ENCODE data around the gene CAMTA1. TPM values are rescaled to one million over a fixed set of nuclear protein-coding genes. Genes with fewer than 3 reads are reported as not detected.
"Not testable (repeated sequence)": the region's sequence is repeated elsewhere in the genome, so short reads cannot be mapped to it uniquely, and the experiment has no call there.

Gene CAMTA1
- polyA plus RNA-seq, 1 donor from 2014 or later = 162 TPM

- Histone ChIP-seq H2AFZ (ENCODE audit: low read depth, low read length) (no peak overlapping the region), H3K27me3 (ENCODE audit: insufficient read depth, low read depth, low read length) (no peaks in the 10 kb centered on the region), H3K36me3 (ENCODE audit: insufficient read depth, low read length) (no peaks in the 10 kb centered on the region), H3K9ac (ENCODE audit: low read length) (peak overlapping the region; percentile 86), H3K4me2 (ENCODE audit: low read length) (peak overlapping the region; percentile 92), H4K20me1 (ENCODE audit: insufficient read depth) (peaks cover 9% of the 10 kb centered on the region), H3K27ac (ENCODE audit: low read length) (peak overlapping the region; percentile 93), H3F3A (ENCODE audit: insufficient read depth, low read length, poor library complexity, severe bottlenecking) (peaks cover 13% of the 10 kb centered on the region), H3K79me2 (replicated peaks; ENCODE audit: insufficient read depth, low read length) (peaks cover 52% of the 10 kb centered on the region), H3K4me3 (ENCODE audit: low read length) (peak overlapping the region; percentile 94), H3K9me2 (ENCODE audit: insufficient read depth, low read length) (no peaks in the 10 kb centered on the region), H3K9me3 (ENCODE audit: low read length) (no peaks in the 10 kb centered on the region)
- TF ChIP-seq SMC3 (conservative IDR thresholded peaks at IDR 0.05; ENCODE audit: poor library complexity) (no peak), EZH2 (IDR thresholded peaks at IDR 0.05; ENCODE audit: borderline replicate concordance, insufficient read depth, low read length, poor library complexity, severe bottlenecking) (no peak), EP300 (conservative IDR thresholded peaks at IDR 0.05; ENCODE audit: poor library complexity, severe bottlenecking) (no peak), RAD21 (conservative IDR thresholded peaks at IDR 0.05) (no peak), TAF1 (IDR thresholded peaks at IDR 0.05; ENCODE audit: low read depth) (no peak), POLR2AphosphoS5 (IDR thresholded peaks at IDR 0.05) (no peak), MXI1 (conservative IDR thresholded peaks at IDR 0.05; ENCODE audit: poor library complexity, severe bottlenecking) (no peak), CTCF (IDR thresholded peaks at IDR 0.05; ENCODE audit: poor library complexity, severe bottlenecking) (no peak)
Measured at GRCh38 chr1:7705908-7706216, 920.6 kb downstream of the CAMTA1 start.

- H3F3A ChIP-seq (ENCODE audit: insufficient read depth, low read length, poor library complexity, severe bottlenecking) = peaks cover 13% of the 10 kb centered on the region
- no peak overlapping the region for H3K9ac ChIP-seq (ENCODE audit: low read length)
- H3K4me3 ChIP-seq (ENCODE audit: low read length) = peak overlapping the region; percentile 94
- H3K4me2 ChIP-seq (ENCODE audit: low read length) = no peak overlapping the region
- H3K27me3 ChIP-seq (ENCODE audit: insufficient read depth, low read depth, low read length) = no peaks in the 10 kb centered on the region
- no peaks in the 10 kb centered on the region for H3K9me3 ChIP-seq (ENCODE audit: low read length)
- H4K20me1 ChIP-seq (ENCODE audit: insufficient read depth) = peaks cover 9% of the 10 kb centered on the region
- H2AFZ ChIP-seq (ENCODE audit: low read depth, low read length) = no peak overlapping the region
- H3K79me2 ChIP-seq (replicated peaks; ENCODE audit: insufficient read depth, low read length) = peaks cover 69% of the 10 kb centered on the region
- no peak overlapping the region for H3K27ac ChIP-seq (ENCODE audit: low read length)
- no peaks in the 10 kb centered on the region for H3K9me2 ChIP-seq (ENCODE audit: insufficient read depth, low read length)
- H3K36me3 ChIP-seq (ENCODE audit: insufficient read depth, low read length) = peaks cover 3% of the 10 kb centered on the region
- TF ChIP-seq POLR2AphosphoS5 (IDR thresholded peaks at IDR 0.05) (no peak), CTCF (IDR thresholded peaks at IDR 0.05; ENCODE audit: poor library complexity, severe bottlenecking) (no peak), EZH2 (IDR thresholded peaks at IDR 0.05; ENCODE audit: borderline replicate concordance, insufficient read depth, low read length, poor library complexity, severe bottlenecking) (no peak)
Measured at GRCh38 chr1:7707527-7707926, 922.3 kb downstream of the CAMTA1 start.

- not testable (repeated sequence) for H3K27me3 ChIP-seq (ENCODE audit: insufficient read depth, low read depth, low read length); H3K9ac ChIP-seq (ENCODE audit: low read length); H3K36me3 ChIP-seq (ENCODE audit: insufficient read depth, low read length); H3K9me2 ChIP-seq (ENCODE audit: insufficient read depth, low read length); H2AFZ ChIP-seq (ENCODE audit: low read depth, low read length); H3K9me3 ChIP-seq (ENCODE audit: low read length); H3K27ac ChIP-seq (ENCODE audit: low read length); H3K4me2 ChIP-seq (ENCODE audit: low read length)
- Histone ChIP-seq H3K4me3 (ENCODE audit: low read length) (peak overlapping the region; percentile 94), H3K79me2 (replicated peaks; ENCODE audit: insufficient read depth, low read length) (peaks cover 74% of the 10 kb centered on the region), H4K20me1 (ENCODE audit: insufficient read depth) (peaks cover 11% of the 10 kb centered on the region), H3F3A (ENCODE audit: insufficient read depth, low read length, poor library complexity, severe bottlenecking) (peaks cover 12% of the 10 kb centered on the region)
Measured at GRCh38 chr1:7708065-7708464, 922.8 kb downstream of the CAMTA1 start.

Data from neural cell (in vitro differentiated cells).